ENCODE data around the gene POMT1.

DNA sequence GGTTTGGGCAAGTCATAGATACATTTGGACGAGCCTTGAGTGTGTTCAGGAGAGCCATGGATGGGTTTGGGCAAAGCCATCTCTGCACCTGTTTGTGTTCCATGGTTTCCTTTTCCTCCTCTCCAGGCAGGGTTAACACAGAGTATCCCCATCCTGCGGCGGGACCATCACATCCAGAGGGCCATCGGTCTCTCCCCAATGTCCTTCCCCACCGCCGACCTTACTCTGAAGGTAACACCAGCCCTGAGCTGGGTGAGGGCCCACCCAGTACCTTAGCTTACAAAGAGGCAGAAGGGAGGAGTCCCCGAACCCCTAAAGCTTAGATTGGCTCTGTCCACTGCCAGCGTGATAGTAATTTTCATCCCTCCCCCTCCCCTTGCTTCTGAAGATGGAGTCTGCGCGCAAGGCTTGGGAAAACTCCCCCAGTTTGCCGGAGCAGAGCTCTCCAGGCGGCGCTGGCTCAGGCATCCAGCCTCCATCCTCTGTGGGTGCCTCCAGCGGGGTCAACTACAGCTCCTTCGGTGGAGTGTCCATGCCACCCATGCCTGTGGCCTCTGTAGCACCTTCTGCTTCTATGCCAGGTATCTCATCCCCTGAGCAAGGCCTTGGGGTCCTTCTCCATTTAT lies 18.0 kb upstream of the POMT1 start:
- TF ChIP-seq, protein P1, sequence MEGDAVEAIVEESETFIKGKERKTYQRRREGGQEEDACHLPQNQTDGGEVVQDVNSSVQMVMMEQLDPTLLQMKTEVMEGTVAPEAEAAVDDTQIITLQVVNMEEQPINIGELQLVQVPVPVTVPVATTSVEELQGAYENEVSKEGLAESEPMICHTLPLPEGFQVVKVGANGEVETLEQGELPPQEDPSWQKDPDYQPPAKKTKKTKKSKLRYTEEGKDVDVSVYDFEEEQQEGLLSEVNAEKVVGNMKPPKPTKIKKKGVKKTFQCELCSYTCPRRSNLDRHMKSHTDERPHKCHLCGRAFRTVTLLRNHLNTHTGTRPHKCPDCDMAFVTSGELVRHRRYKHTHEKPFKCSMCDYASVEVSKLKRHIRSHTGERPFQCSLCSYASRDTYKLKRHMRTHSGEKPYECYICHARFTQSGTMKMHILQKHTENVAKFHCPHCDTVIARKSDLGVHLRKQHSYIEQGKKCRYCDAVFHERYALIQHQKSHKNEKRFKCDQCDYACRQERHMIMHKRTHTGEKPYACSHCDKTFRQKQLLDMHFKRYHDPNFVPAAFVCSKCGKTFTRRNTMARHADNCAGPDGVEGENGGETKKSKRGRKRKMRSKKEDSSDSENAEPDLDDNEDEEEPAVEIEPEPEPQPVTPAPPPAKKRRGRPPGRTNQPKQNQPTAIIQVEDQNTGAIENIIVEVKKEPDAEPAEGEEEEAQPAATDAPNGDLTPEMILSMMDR (conservative IDR thresholded peaks at IDR 0.05; ENCODE audit: low read depth, low read length): no peak
- TF ChIP-seq EZH2 (IDR thresholded peaks at IDR 0.05; ENCODE audit: borderline replicate concordance, low read depth, low read length, poor library complexity, severe bottlenecking): no peak

All from A673 (cell line).